GM19452 (cell line): ENCODE results near the gene JAG2.

Experiments used
- ATAC-seq: cut with Tn5 transposase; IDR thresholded peaks from one replicate; pipeline ENCODE4 v1.9.1; 2021; ENCODE audit not compliant: unreplicated experiment

The JAG2 gene

DNA sequence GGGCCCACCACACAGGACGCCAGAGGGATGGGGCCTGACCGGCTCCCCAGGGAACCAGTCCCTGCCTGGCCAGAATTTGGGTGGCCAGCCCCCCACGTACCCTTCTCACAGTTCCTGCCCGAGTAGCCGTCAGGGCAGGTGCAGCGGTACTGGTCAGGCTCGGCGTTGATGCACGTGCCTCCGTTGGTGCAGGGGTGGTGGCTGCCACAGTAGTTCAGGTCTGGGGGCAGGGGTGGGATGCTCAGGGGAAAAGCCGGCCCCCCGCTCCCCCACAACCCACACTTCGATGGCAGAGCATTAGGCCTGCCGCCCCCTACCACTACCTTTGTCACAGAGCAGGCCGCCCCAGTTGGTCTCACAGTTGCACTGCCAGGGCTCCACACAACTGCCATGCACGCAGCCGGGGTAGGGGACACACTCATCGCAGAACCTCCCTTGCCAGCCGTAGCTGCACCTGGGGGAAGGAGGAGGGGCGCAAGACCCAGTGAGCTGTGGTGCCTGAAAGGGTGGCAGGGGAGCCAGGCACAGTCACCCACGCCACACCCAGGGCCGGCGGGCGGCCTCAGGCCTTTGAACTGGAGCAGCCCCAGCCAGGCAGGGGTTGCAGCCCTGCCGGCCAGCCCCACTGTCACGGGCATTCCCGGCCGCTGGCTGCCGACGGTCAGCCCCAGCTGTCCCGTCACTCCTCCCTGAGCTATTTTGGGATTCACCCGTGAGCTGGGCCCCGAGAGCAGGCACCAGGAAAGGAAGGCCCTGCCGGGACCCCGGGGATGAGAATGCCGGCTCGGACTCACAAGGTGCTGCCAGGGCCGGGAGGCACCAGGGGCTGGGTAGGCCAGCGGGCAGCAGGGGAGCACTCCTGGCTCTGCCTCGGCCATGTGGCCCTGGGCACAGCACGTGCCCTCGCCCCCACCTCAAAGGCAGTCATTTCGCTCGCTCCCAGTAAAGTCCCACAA is 16.5 kb downstream of the JAG2 start:
- ATAC-seq = no peak

DNA sequence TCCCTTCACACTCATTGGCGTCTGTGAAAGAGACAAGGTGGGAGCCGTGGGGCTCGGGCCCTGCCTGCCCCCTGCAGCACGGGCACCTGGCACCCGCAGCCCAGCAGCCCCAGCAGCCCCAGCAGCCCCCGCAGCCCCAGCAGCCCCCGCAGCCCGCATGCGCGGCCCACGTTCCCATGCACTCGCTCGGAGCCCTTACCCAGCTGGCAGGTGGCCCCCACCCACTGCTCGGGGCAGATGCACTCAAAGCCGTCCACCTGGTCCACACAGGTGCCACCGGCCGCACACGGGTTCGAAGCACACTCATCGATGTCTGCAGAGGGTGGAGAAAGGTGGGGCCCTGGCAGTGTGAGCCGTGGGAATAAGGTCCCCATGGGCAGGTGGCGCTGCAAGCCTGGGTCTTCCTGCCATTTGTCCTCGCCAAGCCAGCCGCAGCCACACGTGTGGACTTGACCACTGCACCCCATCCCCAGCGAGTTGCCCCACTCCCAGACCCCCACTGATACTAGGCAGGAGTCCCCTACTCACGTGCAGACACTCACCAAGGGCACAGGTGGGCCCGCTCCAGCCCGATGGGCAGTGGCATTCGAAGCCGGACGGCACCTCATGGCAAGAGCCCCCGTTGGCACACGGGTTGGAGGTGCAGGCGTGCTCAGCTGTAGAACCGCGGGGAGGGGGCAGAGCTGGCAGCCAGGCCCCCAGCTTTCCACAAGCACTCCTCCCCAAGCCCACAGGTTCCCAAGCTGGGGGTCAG is 17.3 kb downstream of the JAG2 start:
- no peak for ATAC-seq

DNA sequence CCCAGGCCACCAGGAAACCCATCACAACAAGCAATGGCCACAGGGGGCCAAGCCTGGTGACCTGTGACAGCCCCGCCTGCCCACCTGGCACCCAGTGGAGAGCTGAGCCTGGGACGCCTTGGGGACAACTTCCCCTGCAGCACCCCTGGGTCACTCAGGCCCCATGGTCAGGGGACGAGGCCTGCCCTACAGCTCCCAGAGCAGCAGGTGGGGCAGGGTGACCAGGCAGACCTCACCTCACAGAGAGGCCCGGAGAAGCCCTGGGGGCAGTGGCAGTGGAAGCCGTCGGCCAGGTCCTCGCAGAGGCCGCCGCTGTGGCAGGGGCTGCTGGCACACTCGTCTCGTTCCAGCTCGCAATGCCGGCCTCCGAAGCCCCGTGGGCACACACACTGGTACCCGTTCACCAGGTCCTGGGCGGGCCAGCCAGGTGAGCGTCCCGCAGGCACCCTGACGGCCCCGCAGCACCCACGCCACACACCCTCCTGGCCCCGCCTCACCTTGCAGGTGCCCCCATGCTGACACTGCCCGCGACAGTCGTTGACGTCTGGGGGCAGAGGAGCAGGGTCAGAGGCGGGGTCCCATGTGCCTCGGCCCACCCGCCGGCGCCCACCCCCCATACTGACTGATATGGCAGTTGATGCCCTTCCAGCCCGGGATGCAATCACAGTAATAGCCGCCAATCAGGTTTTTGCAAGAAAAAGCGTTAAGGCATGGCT is 18.1 kb downstream of the JAG2 start:
- ATAC-seq = no peak

DNA sequence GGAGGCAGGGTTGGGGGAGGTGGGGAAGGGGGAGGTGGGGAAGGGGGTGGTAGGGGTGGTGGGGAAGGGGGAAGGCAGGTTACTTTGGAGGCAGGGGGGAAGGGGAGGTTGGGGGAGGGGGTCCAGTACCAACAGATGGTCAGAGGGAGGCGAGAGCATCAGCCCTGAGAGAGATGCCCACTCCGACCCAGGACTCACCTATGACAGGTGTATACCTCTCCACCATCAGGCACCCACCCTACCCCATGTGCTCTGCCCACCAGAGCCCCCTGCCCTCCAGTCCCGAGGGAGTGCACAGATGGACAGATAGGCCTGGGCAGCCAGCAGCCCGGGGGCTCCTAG is 18.6 kb downstream of the JAG2 start:
- ATAC-seq = no peak

DNA sequence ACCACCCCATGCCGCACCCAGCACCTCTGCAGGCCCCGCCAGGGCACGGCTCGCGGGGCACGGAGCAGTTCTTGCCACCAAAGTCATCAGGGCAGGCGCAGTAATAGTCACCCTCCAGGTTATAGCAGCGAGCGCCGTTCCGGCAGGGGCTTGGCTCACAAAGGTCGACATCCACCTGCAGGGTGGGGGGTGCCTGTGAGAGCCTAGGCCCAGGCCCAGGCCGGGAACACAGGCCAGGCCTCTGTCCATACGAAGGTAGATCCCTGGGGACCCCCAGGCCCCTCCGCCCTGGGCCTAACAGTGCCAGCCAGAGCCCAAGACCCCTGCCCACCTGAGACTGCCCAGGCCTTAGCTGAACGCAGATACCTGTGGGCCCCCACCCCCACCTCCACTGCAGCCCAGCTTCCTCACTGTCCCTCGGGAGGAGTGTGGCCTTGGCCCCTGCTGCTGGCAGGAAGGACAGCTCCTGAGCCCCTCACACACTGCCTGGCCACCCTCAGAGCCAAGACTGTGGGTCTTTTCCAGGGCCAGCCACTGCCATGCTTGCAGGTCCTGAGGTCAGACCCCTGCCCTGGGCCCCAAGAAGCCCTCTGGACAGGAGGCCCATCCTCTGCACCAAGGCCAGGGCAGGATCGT is 19.3 kb downstream of the JAG2 start:
- ATAC-seq = no peak

DNA sequence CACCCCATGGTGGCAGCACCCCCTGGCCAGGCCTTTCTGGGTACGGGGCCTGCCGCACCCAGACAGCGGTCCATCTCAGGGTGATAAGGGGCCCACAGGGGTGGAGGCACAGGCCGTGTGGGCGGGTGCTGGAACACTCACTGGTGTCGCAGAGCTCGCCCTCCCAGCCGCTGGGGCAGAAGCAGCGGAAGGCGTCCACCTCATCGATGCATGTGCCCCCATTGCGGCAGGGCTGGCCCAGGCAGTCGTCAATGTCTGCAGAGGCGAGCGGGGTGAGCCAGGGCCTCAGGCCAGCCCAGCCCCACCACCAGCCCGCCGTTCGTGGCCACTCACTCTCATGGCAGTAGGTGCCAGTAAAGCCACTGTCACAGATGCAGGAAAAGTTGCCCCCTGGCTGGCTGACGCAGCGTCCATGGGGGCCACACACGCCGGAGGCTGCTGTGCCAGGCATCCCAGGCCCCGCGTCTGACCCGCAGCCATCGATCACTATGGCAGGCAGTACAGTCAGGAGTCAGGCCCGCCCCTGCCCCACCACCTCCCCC is 19.9 kb downstream of the JAG2 start:
- ATAC-seq = no peak

DNA sequence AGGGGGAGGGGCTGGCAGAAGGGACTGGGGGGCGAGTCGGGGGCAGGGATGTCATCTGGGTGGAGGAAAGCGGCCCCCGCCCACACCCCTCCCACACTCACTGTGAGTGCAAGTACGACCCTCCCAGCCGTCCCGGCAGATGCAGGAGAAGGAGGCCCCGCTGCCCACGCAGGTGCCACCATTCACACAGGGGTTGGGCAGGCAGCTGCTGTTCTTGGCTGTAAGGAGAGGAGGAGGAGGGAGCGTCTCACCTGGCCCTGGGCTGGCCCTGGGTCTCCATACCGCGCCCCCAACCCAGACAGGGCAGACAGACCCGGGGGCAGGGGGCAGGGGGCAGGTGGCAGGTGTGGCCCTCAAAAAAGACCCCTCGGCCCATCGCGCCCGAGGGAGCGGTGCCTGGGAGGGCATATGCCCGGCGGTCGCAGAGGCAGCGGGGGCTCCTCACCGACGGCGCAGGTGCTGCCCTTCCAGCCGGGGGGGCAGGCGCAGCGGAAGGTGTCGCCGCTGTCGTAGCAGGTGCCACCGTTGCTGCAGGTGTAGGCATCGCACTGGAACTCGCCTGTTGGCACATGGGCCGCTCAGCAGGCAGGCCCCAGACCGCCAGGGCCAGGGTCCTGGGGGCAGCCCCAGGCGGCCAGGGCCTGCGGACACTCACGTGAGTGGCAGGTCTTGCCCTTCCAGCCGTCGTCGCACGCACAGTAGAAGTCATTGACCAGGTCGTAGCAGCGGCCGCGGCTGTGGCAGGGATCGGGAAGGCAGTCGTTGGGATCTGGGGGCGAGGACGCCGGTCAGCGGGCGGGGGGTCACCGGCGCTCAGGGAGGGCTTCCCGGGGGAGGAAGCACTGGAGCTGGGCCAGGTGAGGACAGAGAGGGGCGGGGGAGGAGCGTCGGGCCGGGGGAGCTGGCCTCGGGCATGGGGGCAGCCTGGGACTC is 20.6 kb downstream of the JAG2 start:
- ATAC-seq = no peak

DNA sequence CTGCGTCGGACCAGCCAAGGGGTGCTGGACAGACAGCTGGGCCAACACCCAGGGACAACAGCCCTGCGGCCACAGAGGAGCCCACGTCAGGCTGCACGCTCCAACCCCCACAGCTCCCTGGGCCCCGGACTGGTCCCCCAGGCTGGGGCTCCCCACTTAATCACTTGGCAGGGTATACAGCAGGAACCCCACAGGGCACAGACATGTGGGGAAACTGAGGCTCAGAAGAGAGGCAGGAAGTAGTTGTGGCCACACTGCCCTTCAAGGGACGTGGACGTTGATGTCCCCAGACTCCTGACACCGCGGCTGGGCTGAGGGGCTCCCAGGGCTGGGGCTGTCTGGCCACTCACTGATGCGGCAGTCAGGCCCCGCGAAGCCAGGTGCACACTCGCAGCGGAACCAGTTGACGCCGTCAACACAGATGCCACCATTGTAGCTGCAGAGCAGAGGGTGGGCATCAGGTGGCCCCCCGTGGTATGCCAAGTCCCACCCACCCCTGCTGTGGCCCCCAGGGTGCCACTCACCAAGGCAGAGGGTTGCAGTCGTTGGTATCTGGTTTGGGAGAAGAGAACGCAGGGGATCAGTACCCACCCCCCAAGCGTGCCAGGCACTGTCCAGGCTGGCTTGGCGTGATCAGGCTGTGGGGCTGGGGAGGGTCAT is 21.5 kb downstream of the JAG2 start:
- no peak for ATAC-seq

DNA sequence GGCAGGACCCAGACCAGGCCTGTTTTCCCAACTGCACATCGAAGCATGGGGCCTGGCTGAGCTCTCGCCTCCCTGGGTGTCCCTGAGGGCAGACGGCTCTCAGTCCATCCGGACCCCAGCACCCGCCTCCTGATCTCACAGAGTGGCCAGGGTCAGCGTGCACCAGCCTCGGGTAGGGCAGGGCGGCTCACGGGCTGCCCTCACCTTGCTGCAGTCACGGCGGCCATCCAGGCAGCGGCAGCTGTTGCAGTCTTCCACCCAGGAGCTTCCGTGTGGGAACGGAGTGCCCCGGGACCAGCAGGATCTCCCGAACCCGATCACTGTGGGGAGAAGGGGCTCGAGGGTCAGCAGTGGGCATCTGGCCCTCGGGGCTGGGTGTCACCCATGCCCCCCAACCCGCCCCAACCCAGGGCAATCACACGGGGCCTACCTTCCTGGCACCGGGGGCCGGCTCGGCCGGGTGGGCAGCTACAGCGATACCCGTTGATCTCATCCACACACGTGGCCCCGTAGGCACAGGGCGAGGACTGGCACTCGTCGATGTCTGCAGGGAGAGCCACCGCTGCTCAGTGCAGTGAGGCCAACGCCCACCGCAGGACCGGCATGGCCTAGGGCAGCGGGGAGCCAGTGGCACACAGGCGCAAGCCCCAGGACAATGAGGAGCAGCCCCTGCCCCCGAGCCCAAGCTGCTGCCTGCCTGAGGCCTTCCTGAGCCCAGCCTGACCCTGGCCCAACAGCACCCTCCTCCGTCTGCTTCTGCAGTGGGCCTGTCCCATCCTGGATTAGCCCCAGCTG is 22.2 kb downstream of the JAG2 start:
- no peak for ATAC-seq

DNA sequence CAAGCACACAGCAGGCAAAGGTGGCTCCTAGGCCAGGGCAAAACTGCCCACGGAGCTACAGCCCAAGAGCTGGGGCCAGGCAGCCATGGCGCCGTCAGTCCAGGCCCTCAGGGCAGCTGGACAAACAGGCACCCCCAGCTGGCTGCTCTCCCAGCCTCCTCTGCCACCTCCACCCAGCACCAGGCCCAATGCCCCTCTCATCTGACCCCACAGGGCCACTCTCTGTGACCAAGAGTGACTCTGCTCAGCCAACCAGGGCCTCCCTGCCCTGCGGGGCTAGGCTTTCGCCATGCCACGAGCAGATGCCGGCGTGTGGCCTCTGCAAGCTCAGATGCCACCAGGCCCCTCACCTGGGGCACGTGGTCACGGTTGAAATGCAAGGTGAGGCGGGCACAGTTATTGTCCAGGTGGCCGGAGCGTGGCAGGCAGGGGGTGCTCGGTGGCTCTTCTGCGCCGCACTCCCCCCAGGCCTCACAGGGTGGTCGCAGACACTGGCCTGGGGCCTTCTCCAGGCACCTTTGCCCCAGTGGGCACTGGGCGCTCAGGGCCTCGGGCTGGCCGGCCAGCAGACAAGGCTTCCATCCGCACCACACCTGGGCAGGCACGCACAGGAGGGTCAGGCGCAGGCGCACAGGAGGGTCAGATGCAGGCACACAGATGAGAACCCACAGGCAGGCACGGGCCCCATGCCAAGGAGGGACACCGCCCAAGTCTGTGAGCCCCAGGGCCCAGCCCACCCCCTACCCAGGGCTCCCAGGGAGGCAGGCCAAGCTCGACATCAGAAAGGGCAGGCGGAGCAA is 23.0 kb downstream of the JAG2 start:
- no peak for ATAC-seq

DNA sequence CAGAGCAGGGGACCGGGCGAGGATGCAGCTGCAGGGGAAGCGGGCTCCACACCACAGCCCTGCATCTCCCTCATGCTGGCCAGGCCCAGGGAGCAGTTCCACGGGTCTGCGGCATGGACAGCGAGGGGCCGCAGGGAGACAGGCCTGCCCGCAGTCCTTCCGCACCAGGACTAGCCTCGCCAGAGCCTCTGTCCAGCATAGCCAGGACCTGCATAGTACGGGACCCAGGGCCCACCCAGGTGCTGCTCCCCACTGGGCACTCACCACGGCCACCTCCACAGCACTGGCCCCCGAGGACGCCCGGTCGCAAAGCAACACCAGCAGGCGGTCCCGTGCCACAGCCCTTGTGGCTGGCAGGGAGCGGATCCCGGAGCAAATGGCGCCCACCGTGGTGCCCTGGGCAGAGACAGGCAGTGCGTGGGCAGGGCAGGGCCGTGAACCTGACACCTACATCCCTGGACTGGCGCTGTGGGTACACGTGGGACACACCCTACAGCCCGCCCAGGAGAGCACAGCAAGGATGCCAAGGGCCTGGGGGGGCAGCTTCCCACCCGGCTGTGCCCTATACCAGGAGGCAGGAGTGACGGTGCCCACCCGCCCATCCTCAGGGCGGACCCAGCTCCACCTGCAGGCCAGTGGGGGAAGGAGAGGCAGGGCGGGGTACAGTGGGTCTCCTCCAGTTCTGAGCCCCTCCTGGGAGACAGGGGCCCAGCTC is 23.8 kb downstream of the JAG2 start:
- ATAC-seq = no peak

DNA sequence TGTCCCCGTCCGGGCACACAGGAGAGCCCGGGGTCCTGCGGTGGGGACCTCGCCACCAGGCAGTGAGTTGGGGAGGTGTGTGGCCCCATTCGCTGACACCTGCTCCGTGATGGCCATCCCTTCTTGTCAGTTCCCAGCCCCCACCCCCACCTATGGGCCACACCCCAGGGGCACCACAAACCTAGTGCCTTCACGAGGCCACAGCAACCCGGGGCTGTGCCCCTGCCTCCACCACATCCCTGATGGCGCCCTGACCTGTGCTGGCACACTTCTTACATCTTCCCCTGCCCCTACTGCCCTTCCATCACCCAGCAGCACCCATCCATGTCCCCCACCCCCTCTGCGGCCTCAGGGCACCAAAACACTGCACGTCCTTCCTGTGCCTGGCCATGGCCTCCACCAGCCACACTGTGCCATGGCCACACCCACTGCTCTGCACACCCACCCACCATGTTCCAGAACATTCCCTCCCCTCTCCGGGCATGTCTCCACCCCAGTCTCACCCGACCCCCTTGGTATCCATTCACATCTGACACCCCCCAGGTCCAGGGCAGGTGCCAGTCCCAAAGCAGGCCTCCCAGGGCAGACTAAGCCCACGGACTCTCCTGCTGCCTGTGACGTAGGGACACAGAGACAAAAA is 24.4 kb downstream of the JAG2 start:
- no peak for ATAC-seq

DNA sequence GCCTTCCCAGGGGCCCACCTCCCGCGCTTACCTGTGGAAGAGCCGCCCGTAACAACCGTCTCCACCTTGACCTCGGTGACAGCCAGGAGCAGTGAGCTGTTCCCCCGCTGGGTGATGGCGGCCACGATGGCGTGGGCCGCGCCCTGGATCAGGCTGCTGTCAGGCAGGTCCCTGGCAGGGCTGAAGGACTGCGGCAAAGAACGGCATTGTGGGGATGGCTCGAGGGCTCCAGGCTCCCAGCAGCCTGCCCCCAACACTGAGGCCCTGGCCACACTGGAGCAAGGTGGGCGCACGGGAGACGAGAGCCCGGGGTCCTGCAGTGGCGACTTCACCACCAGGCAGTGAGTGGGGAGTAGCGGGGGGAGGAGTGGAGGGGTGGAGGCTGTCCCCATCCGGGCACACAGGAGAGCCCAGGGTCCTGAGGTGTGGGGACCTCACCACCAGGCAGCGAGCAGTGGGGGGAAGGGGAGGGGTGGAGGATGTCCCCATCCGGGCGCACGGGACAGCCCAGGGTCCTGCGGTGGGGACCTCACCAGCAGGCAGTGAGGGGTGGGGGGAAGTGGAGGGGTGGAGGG is 25.0 kb downstream of the JAG2 start:
- ATAC-seq = no peak

DNA sequence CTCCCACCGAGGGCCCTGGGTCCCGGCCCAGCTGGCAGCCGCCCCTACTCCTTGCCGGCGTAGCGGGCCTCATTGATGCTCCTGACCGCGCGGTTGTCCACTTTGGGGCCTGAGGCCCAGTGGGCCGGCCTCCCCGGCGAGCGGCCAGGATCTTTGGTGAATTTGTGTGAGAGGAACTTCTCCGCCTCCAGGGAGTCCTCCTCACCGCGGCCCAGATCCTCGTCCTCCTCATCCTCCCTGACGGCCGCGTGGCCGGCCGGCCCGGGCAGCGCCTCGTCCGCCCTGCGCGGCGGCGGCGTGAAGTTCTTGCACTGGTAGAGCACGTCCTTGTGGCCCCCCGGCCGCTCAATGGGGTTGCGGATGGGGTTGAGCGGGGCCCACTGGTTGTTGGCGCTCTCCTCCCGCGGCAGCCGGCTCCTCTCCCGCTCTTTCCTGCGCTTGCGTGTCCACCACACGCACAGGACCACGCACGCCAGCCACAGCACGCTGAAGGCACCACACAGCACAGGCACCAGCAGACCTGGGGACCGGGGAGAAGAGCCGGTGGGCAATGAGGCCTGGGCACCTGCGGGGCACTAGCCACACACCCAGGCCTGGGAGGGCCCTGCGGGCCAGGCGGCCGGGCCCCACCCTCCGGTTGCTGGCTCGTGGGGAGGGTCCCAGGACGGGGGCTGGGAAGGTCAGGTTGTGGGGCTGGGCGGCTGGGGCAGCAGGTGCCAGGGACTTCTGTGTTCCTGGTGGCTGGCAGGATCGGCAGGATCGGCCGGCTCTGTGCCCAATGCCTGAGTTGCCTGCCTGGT is 25.7 kb downstream of the JAG2 start:
- ATAC-seq = no peak

DNA sequence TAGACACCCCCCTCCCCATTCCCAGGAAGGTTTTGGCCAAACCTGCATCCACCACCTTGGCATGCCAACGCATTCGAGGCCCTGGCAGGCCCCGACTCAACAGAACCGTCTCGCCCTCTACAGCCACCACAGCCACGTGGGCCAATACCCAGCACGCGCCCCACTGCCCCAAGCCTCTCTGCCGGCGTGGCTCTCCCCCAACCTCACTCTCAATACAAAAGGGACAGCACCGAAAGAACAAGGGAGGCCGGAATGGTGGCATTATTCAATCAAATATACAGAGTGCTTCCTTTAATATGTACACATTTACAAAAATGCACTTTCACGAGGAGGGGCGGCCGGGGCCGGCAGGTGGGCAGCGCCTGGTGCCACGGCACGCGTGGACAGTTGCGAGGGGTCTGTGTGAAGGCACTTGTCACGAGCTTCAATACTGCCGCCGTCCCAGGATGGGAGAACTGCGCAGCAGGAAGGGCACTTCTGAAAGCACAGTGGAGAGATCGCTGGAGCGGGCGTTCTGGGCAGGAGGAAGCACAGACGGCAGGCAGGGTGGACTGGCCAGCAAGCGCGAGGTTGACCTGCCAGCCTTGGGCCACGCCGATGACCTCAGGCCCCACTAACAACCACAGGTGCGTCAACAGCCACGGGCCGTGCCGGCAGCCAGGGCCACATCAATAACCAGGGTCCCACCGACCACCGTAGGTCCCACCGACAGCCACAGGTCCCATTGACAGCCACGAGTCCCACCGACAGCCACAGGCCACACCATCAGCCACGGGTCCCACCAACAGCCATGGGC is 26.9 kb downstream of the JAG2 start:
- no peak for ATAC-seq
